OCI-LY3 (cell line): ENCODE results near the gene FCRL6.

ENCODE experiments used
- H2AFZ ChIP-seq: fragments of 200-600, 300-600 bp; shearing (Covaris generic); 2 replicates; pipeline ENCODE4 v1.6.0; 2014; ENCODE audit warnings: antibody characterized with exemption, low read depth, low read length
- H3K27ac ChIP-seq: fragments of 200-600, 300-600 bp; sonication (generic); 2 replicates; pipeline ENCODE4 v1.5.1; 2014; ENCODE audit warnings: mild to moderate bottlenecking, low read length, moderate library complexity, mixed read lengths
- H3K27me3 ChIP-seq: fragments of 200-600, 300-600 bp; sonication (generic); 2 replicates; pipeline ENCODE4 v1.6.1; 2014; ENCODE audit warnings: low read depth, low read length, mixed read lengths
- H3K36me3 ChIP-seq: fragments of 200-600, 300-600 bp; sonication (generic); replicated peaks from 2 replicates; pipeline ENCODE3; 2014; ENCODE audit warnings: low read depth, low read length, mixed read lengths
- H3K4me1 ChIP-seq: fragments of 300-600, 200-600 bp; sonication (generic); 2 replicates; pipeline ENCODE4 v1.6.1; 2014; ENCODE audit warnings: low read length, mixed read lengths
- H3K4me2 ChIP-seq: fragments of 200-600, 300-600 bp; sonication (generic); 2 replicates; pipeline ENCODE4 v1.6.1; 2014; ENCODE audit warnings: low read length, mixed read lengths
- H3K4me3 ChIP-seq: fragments of 300-600, 200-600 bp; sonication (generic); 2 replicates; pipeline ENCODE4 v1.5.1; 2014; ENCODE audit warnings: antibody characterized with exemption, mild to moderate bottlenecking, low read length, moderate library complexity
- H3K79me2 ChIP-seq: fragments of 300-600, 200-600 bp; shearing (Covaris generic); 2 replicates; pipeline ENCODE4 v1.6.1; 2014; ENCODE audit warnings: mild to moderate bottlenecking, low read length, mixed read lengths
- H3K9ac ChIP-seq: fragments of 300-600, 200-600 bp; shearing (Covaris generic); 2 replicates; pipeline ENCODE4 v1.6.0; 2014; ENCODE audit warnings: mild to moderate bottlenecking, low read length, moderate library complexity
- H3K9me3 ChIP-seq: fragments of 200-600, 300-600 bp; shearing (Covaris generic); 2 replicates; pipeline ENCODE4 v1.6.1; 2014; ENCODE audit warnings: low read length, mixed read lengths; ENCODE audit not compliant: insufficient read depth
- H4K20me1 ChIP-seq: fragments of 200-600, 300-600 bp; sonication (generic); 2 replicates; pipeline ENCODE4 v1.6.1; 2016; ENCODE audit warnings: low read length, mixed read lengths; ENCODE audit not compliant: insufficient read depth
- EZH2phosphoT487 ChIP-seq: fragments of 200-600 bp; shearing (Covaris generic); IDR thresholded peaks from 2 replicates; pipeline ENCODE4 v1.6.1; 2018; ENCODE audit warnings: antibody characterized with exemption, mixed run types, low read depth
- TF ChIP-seq, protein P1 (sequence below): fragments of 200-600, 300-600 bp; sonication (generic); IDR thresholded peaks from 2 replicates; pipeline ENCODE4 v1.5.1; 2014; ENCODE audit warnings: antibody characterized with exemption, low read length, low read depth

Gene FCRL6

DNA sequence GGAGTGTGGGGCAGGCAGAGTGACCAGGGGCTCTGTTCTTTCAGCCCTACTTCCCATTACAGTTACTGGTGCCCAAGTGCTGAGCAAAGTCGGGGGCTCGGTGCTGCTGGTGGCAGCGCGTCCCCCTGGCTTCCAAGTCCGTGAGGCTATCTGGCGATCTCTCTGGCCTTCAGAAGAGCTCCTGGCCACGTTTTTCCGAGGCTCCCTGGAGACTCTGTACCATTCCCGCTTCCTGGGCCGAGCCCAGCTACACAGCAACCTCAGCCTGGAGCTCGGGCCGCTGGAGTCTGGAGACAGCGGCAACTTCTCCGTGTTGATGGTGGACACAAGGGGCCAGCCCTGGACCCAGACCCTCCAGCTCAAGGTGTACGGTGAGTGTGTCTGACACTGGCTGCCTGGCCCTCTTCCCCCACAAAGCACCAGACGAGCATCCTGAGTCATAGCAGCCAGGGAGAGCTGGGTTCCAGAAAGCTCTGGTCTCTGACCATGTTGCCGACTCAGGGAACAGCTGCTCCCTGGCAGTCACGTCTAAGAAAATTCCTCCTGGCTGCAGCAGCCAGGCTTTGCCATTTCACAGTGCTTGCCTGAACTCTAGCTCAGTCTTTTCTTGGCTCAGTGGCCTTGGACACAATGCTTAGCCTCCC lies 27.8 kb downstream of the FCRL6 start:
- Histone ChIP-seq H3K27ac (no peak overlapping the region), H3K79me2 (no peaks in the 10 kb centered on the region), H3K9me3 (no peaks in the 10 kb centered on the region), H4K20me1 (no peaks in the 10 kb centered on the region), H3K4me3 (no peak overlapping the region), H2AFZ (no peak overlapping the region), H3K4me2 (no peak overlapping the region), H3K4me1 (peaks cover 32% of the 10 kb centered on the region), H3K27me3 (peaks cover 31% of the 10 kb centered on the region), H3K9ac (no peak overlapping the region), H3K36me3 (no peaks in the 10 kb centered on the region)
- TF ChIP-seq EZH2phosphoT487: no peak
- TF ChIP-seq, protein P1, sequence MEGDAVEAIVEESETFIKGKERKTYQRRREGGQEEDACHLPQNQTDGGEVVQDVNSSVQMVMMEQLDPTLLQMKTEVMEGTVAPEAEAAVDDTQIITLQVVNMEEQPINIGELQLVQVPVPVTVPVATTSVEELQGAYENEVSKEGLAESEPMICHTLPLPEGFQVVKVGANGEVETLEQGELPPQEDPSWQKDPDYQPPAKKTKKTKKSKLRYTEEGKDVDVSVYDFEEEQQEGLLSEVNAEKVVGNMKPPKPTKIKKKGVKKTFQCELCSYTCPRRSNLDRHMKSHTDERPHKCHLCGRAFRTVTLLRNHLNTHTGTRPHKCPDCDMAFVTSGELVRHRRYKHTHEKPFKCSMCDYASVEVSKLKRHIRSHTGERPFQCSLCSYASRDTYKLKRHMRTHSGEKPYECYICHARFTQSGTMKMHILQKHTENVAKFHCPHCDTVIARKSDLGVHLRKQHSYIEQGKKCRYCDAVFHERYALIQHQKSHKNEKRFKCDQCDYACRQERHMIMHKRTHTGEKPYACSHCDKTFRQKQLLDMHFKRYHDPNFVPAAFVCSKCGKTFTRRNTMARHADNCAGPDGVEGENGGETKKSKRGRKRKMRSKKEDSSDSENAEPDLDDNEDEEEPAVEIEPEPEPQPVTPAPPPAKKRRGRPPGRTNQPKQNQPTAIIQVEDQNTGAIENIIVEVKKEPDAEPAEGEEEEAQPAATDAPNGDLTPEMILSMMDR: no peak

DNA sequence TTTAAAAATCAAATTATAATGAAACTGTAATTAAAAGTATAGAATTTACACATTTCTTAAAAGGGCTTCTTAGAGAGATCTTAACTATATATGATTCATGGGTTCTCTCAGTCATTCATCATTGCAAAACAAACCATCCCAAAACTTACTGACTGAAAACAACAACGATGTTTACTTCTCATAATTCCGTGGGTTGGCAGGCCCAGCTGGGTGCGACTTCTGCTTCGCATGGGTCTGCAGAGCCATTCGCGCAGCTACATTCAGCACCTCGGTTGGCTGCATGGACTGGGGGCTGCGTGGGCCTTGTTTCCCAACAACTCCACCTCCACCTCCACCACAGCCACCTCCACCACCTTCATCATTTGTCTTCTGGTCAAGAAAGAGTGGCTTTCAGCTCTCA lies 28.6 kb downstream of the FCRL6 start:
- no peaks in the 10 kb centered on the region for H3K36me3 ChIP-seq
- no peak overlapping the region for H3K9ac ChIP-seq
- no peaks in the 10 kb centered on the region for H3K9me3 ChIP-seq
- no peak overlapping the region for H3K4me2 ChIP-seq
- H2AFZ ChIP-seq: no peak overlapping the region
- H4K20me1 ChIP-seq: no peaks in the 10 kb centered on the region
- H3K79me2 ChIP-seq: no peaks in the 10 kb centered on the region
- no peak overlapping the region for H3K4me3 ChIP-seq
- no peak for TF ChIP-seq EZH2phosphoT487
- TF ChIP-seq, protein P1: no peak
- H3K27me3 ChIP-seq: peaks cover 39% of the 10 kb centered on the region
- no peak overlapping the region for H3K27ac ChIP-seq
- H3K4me1 ChIP-seq: peaks cover 29% of the 10 kb centered on the region

DNA sequence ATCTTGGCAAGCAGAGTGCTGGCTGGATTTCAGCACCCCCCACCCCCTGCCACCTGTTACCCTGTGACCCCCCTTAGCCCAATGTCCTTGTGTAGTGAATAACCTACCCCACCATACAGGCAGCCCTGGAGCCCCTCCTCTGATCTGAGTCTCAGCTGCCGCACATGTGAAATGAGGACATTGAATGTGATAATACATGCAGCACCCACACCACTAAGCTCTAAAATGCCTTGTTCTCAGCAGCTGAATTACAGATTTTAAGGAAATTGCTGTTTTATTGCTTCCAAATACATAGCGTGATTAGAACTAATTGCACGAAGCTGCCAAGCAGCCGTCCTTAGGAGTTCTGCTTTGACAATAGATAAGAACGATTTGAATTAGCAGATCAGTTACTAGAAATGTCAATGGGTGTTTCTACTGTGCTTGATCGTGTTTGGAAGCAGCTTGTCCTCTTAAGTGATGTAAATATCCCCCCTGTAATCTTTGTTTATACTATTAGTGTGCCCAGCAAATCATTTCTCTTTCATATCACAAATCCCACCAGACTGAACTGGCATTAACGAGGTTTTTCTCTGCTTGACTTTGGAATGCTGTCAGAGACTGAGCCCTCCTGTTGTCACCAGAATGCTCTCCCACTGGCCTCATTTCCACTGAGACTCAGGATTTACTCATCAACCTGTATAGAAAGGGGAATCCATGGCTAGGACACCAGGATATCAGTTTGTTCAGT lies 29.4 kb downstream of the FCRL6 start:
- no peaks in the 10 kb centered on the region for H3K79me2 ChIP-seq
- no peak overlapping the region for H2AFZ ChIP-seq
- H3K27me3 ChIP-seq: peaks cover 48% of the 10 kb centered on the region
- no peak overlapping the region for H3K4me3 ChIP-seq
- peaks cover 21% of the 10 kb centered on the region for H3K4me1 ChIP-seq
- H4K20me1 ChIP-seq: no peaks in the 10 kb centered on the region
- no peak overlapping the region for H3K4me2 ChIP-seq
- TF ChIP-seq EZH2phosphoT487: no peak
- TF ChIP-seq, protein P1: no peak
- H3K36me3 ChIP-seq: no peaks in the 10 kb centered on the region
- no peak overlapping the region for H3K27ac ChIP-seq
- H3K9ac ChIP-seq: no peak overlapping the region
- no peaks in the 10 kb centered on the region for H3K9me3 ChIP-seq

DNA sequence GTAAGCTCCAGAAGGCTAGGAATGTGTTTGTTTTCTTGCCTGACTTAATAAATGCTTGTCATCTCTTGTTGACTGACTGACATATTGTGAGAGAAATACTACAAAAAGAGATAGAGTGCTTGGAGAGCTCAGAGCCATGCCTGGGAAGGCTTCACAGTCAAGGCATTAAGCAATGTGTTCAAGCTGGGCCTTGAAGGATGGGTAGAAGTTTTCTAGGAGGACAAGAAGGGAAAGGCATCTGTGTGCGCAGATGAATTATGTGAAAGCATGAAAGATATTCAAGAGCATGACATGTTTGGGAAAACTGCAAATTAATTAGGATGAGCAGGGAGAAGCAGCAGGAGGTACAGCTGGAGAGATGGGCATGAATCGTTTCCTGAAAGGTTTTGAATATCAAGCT lies 30.1 kb downstream of the FCRL6 start:
- Histone ChIP-seq H3K4me3 (no peak overlapping the region), H3K79me2 (no peaks in the 10 kb centered on the region), H3K9ac (no peak overlapping the region), H3K4me2 (no peak overlapping the region), H3K9me3 (no peaks in the 10 kb centered on the region), H4K20me1 (no peaks in the 10 kb centered on the region), H3K27me3 (peaks cover 55% of the 10 kb centered on the region), H3K27ac (no peak overlapping the region), H3K36me3 (no peaks in the 10 kb centered on the region), H2AFZ (no peak overlapping the region), H3K4me1 (peaks cover 16% of the 10 kb centered on the region)
- TF ChIP-seq, protein P1: no peak
- no peak for TF ChIP-seq EZH2phosphoT487
